SK-N-DZ (cell line): ENCODE results near the gene S100A16.
A peak's percentile ranks its signal among the peaks of the same experiment; 100 is the strongest.

Source experiments
- DNase-seq: peaks from one replicate; pipeline ENCODE4 v3.0.0-alpha.2; 2015; ENCODE audit warnings: low spot score

The S100A16 gene

GRCh38 chr1:153638261-153638660 is 25.3 kb upstream of the S100A16 start:
- no peak for DNase-seq

GRCh38 chr1:153636312-153636711 is 23.4 kb upstream of the S100A16 start:
- DNase-seq = no peak

- no peak for DNase-seq
These were observed 22.9 kb upstream of the S100A16 start for GRCh38 chr1:153635872-153636271.

GRCh38 chr1:153633754-153634665 is 21.1 kb upstream of the S100A16 start, which contains the start of gene CHTOP:
CHTOP (plus strand) TSS chr1:153634066; CDS start chr1:153636589, 2,523 bp downstream.
- DNase-seq = peak; percentile 99

GRCh38 chr1:153633161-153633753 is 20.3 kb upstream of the S100A16 start:
- DNase-seq = no peak

GRCh38 chr1:153631047-153632022 is 18.4 kb upstream of the S100A16 start:
- no peak for DNase-seq

GRCh38 chr1:153630384-153630783 is 17.4 kb upstream of the S100A16 start:
- DNase-seq = no peak

GRCh38 chr1:153629971-153630370 is 17.0 kb upstream of the S100A16 start:
- no peak for DNase-seq

- DNase-seq = no peak
These were observed 16.4 kb upstream of the S100A16 start for GRCh38 chr1:153629343-153629665.

- DNase-seq = no peak
These were observed 15.9 kb upstream of the S100A16 start for GRCh38 chr1:153628638-153629342.

- DNase-seq = no peak
These were observed 15.0 kb upstream of the S100A16 start, which contains the start of gene S100A1 for GRCh38 chr1:153627715-153628626. S100A1 (plus strand) TSS chr1:153628434; CDS start chr1:153630522, 2,088 bp downstream.

GRCh38 chr1:153626904-153627714 is 14.2 kb upstream of the S100A16 start, which contains the start of gene S100A13:
S100A13 (minus strand) TSS chr1:153627505; CDS start chr1:153626472, 1,033 bp downstream.
- peak; percentile 96 for DNase-seq

- no peak for DNase-seq
These were observed 13.6 kb upstream of the S100A16 start for GRCh38 chr1:153626477-153626903.

GRCh38 chr1:153624965-153625611 is 12.2 kb upstream of the S100A16 start:
- no peak for DNase-seq

GRCh38 chr1:153623101-153623500 is 10.2 kb upstream of the S100A16 start:
- DNase-seq = no peak

- no peak for DNase-seq
These were observed 6.2 kb upstream of the S100A16 start for GRCh38 chr1:153619171-153619570.

- peak; percentile 60 for DNase-seq
These were observed 4.7 kb upstream of the S100A16 start for GRCh38 chr1:153617663-153618062.

GRCh38 chr1:153616917-153617311 is 4.0 kb upstream of the S100A16 start:
- DNase-seq = no peak
